ENCODE data around the gene MARCHF3. TPM values are rescaled to one million over a fixed set of nuclear protein-coding genes. Genes with fewer than 3 reads are reported as not detected.

MARCHF3 gene
- total and polyA plus RNA-seq, 2 donors (not counting 1 experiment from before 2014, with no cell fraction given): 8.6 to 11.6 TPM

DNA sequence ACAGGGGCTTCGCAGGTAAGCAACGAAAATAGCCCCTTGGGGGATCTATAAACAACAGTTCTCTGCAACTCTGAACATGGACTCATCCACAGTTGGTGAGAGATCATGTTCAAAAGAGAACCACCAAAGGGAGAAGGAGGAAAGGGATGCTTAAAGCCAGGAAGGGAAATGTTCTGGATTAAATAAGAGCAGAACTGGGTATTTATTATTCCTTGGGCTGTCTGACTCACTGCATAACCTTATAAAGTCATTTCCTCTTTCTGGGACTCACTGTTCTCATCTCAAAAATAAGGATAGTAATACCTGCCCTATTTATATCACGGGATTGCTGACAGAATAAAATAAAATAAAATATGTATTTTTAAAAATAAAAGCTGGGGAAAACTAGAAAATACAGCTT is 11.2 kb upstream of the MARCHF3 start:
- Histone ChIP-seq H4K20me1 (ENCODE audit: control insufficient read depth, extremely low read depth, insufficient read depth, low read length) (no peaks in the 10 kb centered on the region), H3K4me1 (ENCODE audit: control insufficient read depth, extremely low read depth, insufficient read depth, low read length) (peaks cover 7% of the 10 kb centered on the region), H3K79me2 (ENCODE audit: control insufficient read depth, insufficient read depth, low read length) (no peaks in the 10 kb centered on the region), H3K4me2 (ENCODE audit: extremely low read depth, insufficient read depth, low read length) (peak overlapping the region; percentile 44), H3K27me3 (ENCODE audit: control insufficient read depth, insufficient read depth, low read length) (no peaks in the 10 kb centered on the region), H3K36me3 (ENCODE audit: control insufficient read depth, insufficient read depth, low read length) (no peaks in the 10 kb centered on the region), H3K27ac (ENCODE audit: insufficient read depth, low read length) (no peak overlapping the region), H3K9me3 (ENCODE audit: control insufficient read depth, insufficient read depth, low read depth, low read length) (no peaks in the 10 kb centered on the region), H2AFZ (ENCODE audit: low read length) (no peak overlapping the region), H3K9ac (ENCODE audit: insufficient read depth, low read length) (no peak overlapping the region), H3K4me3 (replicated peaks in 1 of 4; ENCODE audit: control extremely low read depth in 1 of 4, insufficient read depth in 1 of 4, low read depth in 3 of 4, low read length in 4 of 4) (no peak overlapping the region)
- no peak for TF ChIP-seq EZH2 (IDR thresholded peaks at IDR 0.05; ENCODE audit: low read length, missing control alignments)
- no peak for TF ChIP-seq CTCF (conservative IDR thresholded peaks at IDR 0.05 in 1 of 2, IDR thresholded peaks at IDR 0.05 in 1 of 2; ENCODE audit: low read depth in 1 of 2, low read length in 2 of 2)
- peak; percentile 33 to 49 for DNase-seq (ENCODE audit: low read depth in 2 of 2)

DNA sequence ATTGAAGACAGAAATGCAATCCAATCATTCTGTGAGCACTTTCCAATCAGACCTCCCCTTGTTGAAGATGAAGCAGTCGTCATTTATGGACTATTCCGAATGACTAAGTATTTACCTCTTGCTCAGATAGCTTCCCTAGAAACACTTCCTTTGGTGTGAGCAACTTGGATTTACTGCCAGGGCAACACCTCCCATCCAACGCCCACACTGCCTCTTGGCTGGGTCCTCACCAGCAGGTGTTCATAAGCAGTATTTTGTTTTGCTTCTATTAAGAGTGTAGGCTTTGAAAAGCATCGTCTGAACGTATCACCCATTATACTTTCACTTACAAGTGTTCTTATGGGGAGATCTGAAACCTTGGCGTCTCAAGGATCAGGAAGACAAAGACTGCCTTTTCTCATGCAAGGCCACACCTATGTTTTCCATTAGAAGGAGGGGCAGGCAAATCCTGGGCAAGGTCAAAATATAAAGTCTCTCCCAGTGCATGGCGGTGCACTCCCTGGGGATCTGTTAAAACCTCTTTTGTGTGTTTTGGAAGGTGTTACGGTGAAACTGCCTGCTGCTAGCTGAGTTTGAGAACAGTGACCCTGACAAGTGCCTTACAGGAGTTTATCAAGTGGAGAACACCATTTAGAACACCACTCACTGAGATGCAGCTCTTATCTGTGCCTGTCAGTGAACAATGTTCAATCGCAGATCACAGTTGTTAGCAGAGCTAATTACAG is 10.6 kb upstream of the MARCHF3 start:
- TF ChIP-seq EZH2 (IDR thresholded peaks at IDR 0.05; ENCODE audit: low read length, missing control alignments) (no peak), CTCF (conservative IDR thresholded peaks at IDR 0.05 in 1 of 2, IDR thresholded peaks at IDR 0.05 in 1 of 2; ENCODE audit: low read depth in 1 of 2, low read length in 2 of 2) (no peak)
- no peak overlapping the region for H3K9ac ChIP-seq (ENCODE audit: insufficient read depth, low read length)
- H3K4me1 ChIP-seq (ENCODE audit: control insufficient read depth, extremely low read depth, insufficient read depth, low read length): peaks cover 7% of the 10 kb centered on the region
- H3K36me3 ChIP-seq (ENCODE audit: control insufficient read depth, insufficient read depth, low read length): no peaks in the 10 kb centered on the region
- no peaks in the 10 kb centered on the region for H3K27me3 ChIP-seq (ENCODE audit: control insufficient read depth, insufficient read depth, low read length)
- no peaks in the 10 kb centered on the region for H4K20me1 ChIP-seq (ENCODE audit: control insufficient read depth, extremely low read depth, insufficient read depth, low read length)
- no peaks in the 10 kb centered on the region for H3K79me2 ChIP-seq (ENCODE audit: control insufficient read depth, insufficient read depth, low read length)
- H3K4me3 ChIP-seq (replicated peaks in 1 of 4; ENCODE audit: control extremely low read depth in 1 of 4, insufficient read depth in 1 of 4, low read depth in 3 of 4, low read length in 4 of 4): no peak overlapping the region
- no peak overlapping the region for H3K27ac ChIP-seq (ENCODE audit: insufficient read depth, low read length)
- peak overlapping the region; percentile 64 for H3K4me2 ChIP-seq (ENCODE audit: extremely low read depth, insufficient read depth, low read length)
- no peak overlapping the region for H2AFZ ChIP-seq (ENCODE audit: low read length)
- peak in 1 of 2 donors; percentile 82 for DNase-seq (ENCODE audit: low read depth in 2 of 2)
- H3K9me3 ChIP-seq (ENCODE audit: control insufficient read depth, insufficient read depth, low read depth, low read length): no peaks in the 10 kb centered on the region

DNA sequence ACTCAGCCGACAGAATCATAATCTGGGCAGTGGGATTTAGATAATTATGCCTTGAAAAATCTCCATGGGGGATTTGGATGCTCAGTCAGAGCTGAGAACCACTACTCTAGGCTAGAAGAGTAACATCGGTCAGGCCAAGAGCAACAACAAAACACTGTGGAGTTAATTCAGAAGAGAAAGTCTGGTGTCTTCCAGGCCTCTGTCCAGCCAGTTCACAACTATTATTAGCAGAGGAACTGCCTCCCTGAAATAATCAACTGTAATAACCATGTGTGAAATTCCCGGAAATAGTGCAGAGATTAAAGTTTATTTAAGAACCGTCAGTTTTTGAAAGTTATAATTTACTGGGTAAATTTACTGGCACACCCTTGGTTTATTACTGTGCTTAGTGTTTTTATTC is 8.2 kb upstream of the MARCHF3 start:
- TF ChIP-seq EZH2 (IDR thresholded peaks at IDR 0.05; ENCODE audit: low read length, missing control alignments) (no peak), CTCF (conservative IDR thresholded peaks at IDR 0.05 in 1 of 2, IDR thresholded peaks at IDR 0.05 in 1 of 2; ENCODE audit: low read depth in 1 of 2, low read length in 2 of 2) (no peak)
- no peak for DNase-seq (ENCODE audit: low read depth in 2 of 2)
- no peaks in the 10 kb centered on the region for H3K79me2 ChIP-seq (ENCODE audit: control insufficient read depth, insufficient read depth, low read length)
- H3K9me3 ChIP-seq (ENCODE audit: control insufficient read depth, insufficient read depth, low read depth, low read length): no peaks in the 10 kb centered on the region
- H3K9ac ChIP-seq (ENCODE audit: insufficient read depth, low read length): no peak overlapping the region
- H3K27ac ChIP-seq (ENCODE audit: insufficient read depth, low read length): no peak overlapping the region
- no peaks in the 10 kb centered on the region for H3K27me3 ChIP-seq (ENCODE audit: control insufficient read depth, insufficient read depth, low read length)
- no peak overlapping the region for H3K4me2 ChIP-seq (ENCODE audit: extremely low read depth, insufficient read depth, low read length)
- H3K4me3 ChIP-seq (replicated peaks in 1 of 4; ENCODE audit: control extremely low read depth in 1 of 4, insufficient read depth in 1 of 4, low read depth in 3 of 4, low read length in 4 of 4): no peak overlapping the region
- peaks cover 7% of the 10 kb centered on the region for H3K4me1 ChIP-seq (ENCODE audit: control insufficient read depth, extremely low read depth, insufficient read depth, low read length)
- H4K20me1 ChIP-seq (ENCODE audit: control insufficient read depth, extremely low read depth, insufficient read depth, low read length): no peaks in the 10 kb centered on the region
- H2AFZ ChIP-seq (ENCODE audit: low read length): no peak overlapping the region
- no peaks in the 10 kb centered on the region for H3K36me3 ChIP-seq (ENCODE audit: control insufficient read depth, insufficient read depth, low read length)

Measured in fibroblast of lung (primary cell).